ENCODE results near the gene SMARCAD1. TPM values are rescaled to one million over a fixed set of nuclear protein-coding genes. Genes with fewer than 3 reads are reported as not detected.

Gene SMARCAD1
- total RNA-seq, 1 donor from 2014 or later = 36.0 TPM

GRCh38 chr4:94226763-94227162 lies 19.1 kb downstream of the SMARCAD1 start:
- TF ChIP-seq CTCF (IDR thresholded peaks at IDR 0.05; ENCODE audit: insufficient read depth, low read depth, low read length) (no peak), EZH2 (IDR thresholded peaks at IDR 0.05; ENCODE audit: insufficient read depth, low read length) (no peak)
- no peak overlapping the region for H3K4me3 Mint-ChIP-seq (ENCODE audit: unreplicated experiment)
- H3K9me3 ChIP-seq (ENCODE audit: insufficient read depth, low read depth, low read length) = no peaks in the 10 kb centered on the region
- peaks cover 2% of the 10 kb centered on the region for H3K36me3 Mint-ChIP-seq (ENCODE audit: low read depth, unreplicated experiment)
- no peaks in the 10 kb centered on the region for H3K4me1 Mint-ChIP-seq (ENCODE audit: low read depth, unreplicated experiment)
- H3K79me2 ChIP-seq (ENCODE audit: insufficient read depth, low read length) = peaks cover 61% of the 10 kb centered on the region
- peaks cover 23% of the 10 kb centered on the region for H3K36me3 ChIP-seq (ENCODE audit: insufficient read depth, low read length)
- H3K9me3 Mint-ChIP-seq (ENCODE audit: unreplicated experiment) = no peaks in the 10 kb centered on the region
- no peaks in the 10 kb centered on the region for H3K27me3 Mint-ChIP-seq (ENCODE audit: low read depth, unreplicated experiment)
- no peaks in the 10 kb centered on the region for H3K27me3 ChIP-seq (ENCODE audit: insufficient read depth, low read length)
- no peak overlapping the region for H3K9ac ChIP-seq (ENCODE audit: low read length)
- no peaks in the 10 kb centered on the region for H3K4me1 ChIP-seq (ENCODE audit: insufficient read depth, low read length)
- H4K20me1 ChIP-seq (ENCODE audit: insufficient read depth, low read length) = peaks cover 27% of the 10 kb centered on the region
- no peak for FAIRE-seq
- no peak overlapping the region for H3K27ac Mint-ChIP-seq (ENCODE audit: unreplicated experiment)
- H3K4me3 ChIP-seq (ENCODE audit: insufficient read depth, low read depth, low read length) = no peak overlapping the region
- DNase-seq (ENCODE audit: low read depth) = no peak
- H3K4me2 ChIP-seq (ENCODE audit: low read length) = no peak overlapping the region
- no peak overlapping the region for H3K27ac ChIP-seq (ENCODE audit: low read depth, low read length)
- no peak overlapping the region for H2AFZ ChIP-seq (ENCODE audit: low read depth, low read length)

GRCh38 chr4:94228493-94229216 lies 21.0 kb downstream of the SMARCAD1 start:
- H3K27me3 Mint-ChIP-seq (ENCODE audit: low read depth, unreplicated experiment) = no peaks in the 10 kb centered on the region
- H3K27me3 ChIP-seq (ENCODE audit: insufficient read depth, low read length) = no peaks in the 10 kb centered on the region
- H3K4me3 Mint-ChIP-seq (ENCODE audit: unreplicated experiment) = no peak overlapping the region
- no peak overlapping the region for H3K9ac ChIP-seq (ENCODE audit: low read length)
- H3K36me3 ChIP-seq (ENCODE audit: insufficient read depth, low read length) = peaks cover 17% of the 10 kb centered on the region
- no peaks in the 10 kb centered on the region for H3K9me3 ChIP-seq (ENCODE audit: insufficient read depth, low read depth, low read length)
- no peaks in the 10 kb centered on the region for H3K9me3 Mint-ChIP-seq (ENCODE audit: unreplicated experiment)
- H3K4me3 ChIP-seq (ENCODE audit: insufficient read depth, low read depth, low read length) = no peak overlapping the region
- H3K4me1 Mint-ChIP-seq (ENCODE audit: low read depth, unreplicated experiment) = peaks cover 3% of the 10 kb centered on the region
- DNase-seq (ENCODE audit: low read depth) (no peak), FAIRE-seq (no peak)
- no peak overlapping the region for H2AFZ ChIP-seq (ENCODE audit: low read depth, low read length)
- no peaks in the 10 kb centered on the region for H3K4me1 ChIP-seq (ENCODE audit: insufficient read depth, low read length)
- H3K27ac Mint-ChIP-seq (ENCODE audit: unreplicated experiment) = no peak overlapping the region
- peaks cover 6% of the 10 kb centered on the region for H3K36me3 Mint-ChIP-seq (ENCODE audit: low read depth, unreplicated experiment)
- H3K27ac ChIP-seq (ENCODE audit: low read depth, low read length) = no peak overlapping the region
- peaks cover 31% of the 10 kb centered on the region for H4K20me1 ChIP-seq (ENCODE audit: insufficient read depth, low read length)
- H3K79me2 ChIP-seq (ENCODE audit: insufficient read depth, low read length) = peaks cover 52% of the 10 kb centered on the region
- H3K4me2 ChIP-seq (ENCODE audit: low read length) = no peak overlapping the region
- TF ChIP-seq EZH2 (IDR thresholded peaks at IDR 0.05; ENCODE audit: insufficient read depth, low read length) = no peak
- TF ChIP-seq CTCF (IDR thresholded peaks at IDR 0.05; ENCODE audit: insufficient read depth, low read depth, low read length) = no peak

GRCh38 chr4:94232519-94232918 lies 24.9 kb downstream of the SMARCAD1 start:
- no peak overlapping the region for H3K27ac Mint-ChIP-seq (ENCODE audit: unreplicated experiment)
- Histone ChIP-seq H3K36me3 (ENCODE audit: insufficient read depth, low read length) (peaks cover 24% of the 10 kb centered on the region), H3K4me2 (ENCODE audit: low read length) (no peak overlapping the region), H3K27me3 (ENCODE audit: insufficient read depth, low read length) (no peaks in the 10 kb centered on the region), H4K20me1 (ENCODE audit: insufficient read depth, low read length) (peaks cover 16% of the 10 kb centered on the region), H3K4me3 (ENCODE audit: insufficient read depth, low read depth, low read length) (no peak overlapping the region), H3K79me2 (ENCODE audit: insufficient read depth, low read length) (peaks cover 22% of the 10 kb centered on the region), H3K27ac (ENCODE audit: low read depth, low read length) (no peak overlapping the region), H3K4me1 (ENCODE audit: insufficient read depth, low read length) (no peaks in the 10 kb centered on the region), H2AFZ (ENCODE audit: low read depth, low read length) (no peak overlapping the region), H3K9me3 (ENCODE audit: insufficient read depth, low read depth, low read length) (no peaks in the 10 kb centered on the region), H3K9ac (ENCODE audit: low read length) (no peak overlapping the region)
- H3K9me3 Mint-ChIP-seq (ENCODE audit: unreplicated experiment) = no peaks in the 10 kb centered on the region
- TF ChIP-seq CTCF (IDR thresholded peaks at IDR 0.05; ENCODE audit: insufficient read depth, low read depth, low read length) = no peak
- H3K36me3 Mint-ChIP-seq (ENCODE audit: low read depth, unreplicated experiment) = peaks cover 6% of the 10 kb centered on the region
- no peak overlapping the region for H3K4me3 Mint-ChIP-seq (ENCODE audit: unreplicated experiment)
- FAIRE-seq (no peak), DNase-seq (ENCODE audit: low read depth) (no peak)
- peaks cover 3% of the 10 kb centered on the region for H3K4me1 Mint-ChIP-seq (ENCODE audit: low read depth, unreplicated experiment)
- no peaks in the 10 kb centered on the region for H3K27me3 Mint-ChIP-seq (ENCODE audit: low read depth, unreplicated experiment)
